Measurements from ENCODE around the gene OR52D1.

The OR52D1 gene

GRCh38 chr11:5499671-5500070 lies 11.2 kb downstream of the OR52D1 start:
- Mint-ChIP-seq H3K36me3 (ENCODE audit: insufficient read depth) (no peaks in the 10 kb centered on the region), H3K4me3 (no peak overlapping the region), H3K27ac (no peak overlapping the region), H3K9me3 (no peaks in the 10 kb centered on the region), H3K27me3 (peaks cover 15 to 20% of the 10 kb centered on the region in 2 donors), H3K4me1 (ENCODE audit: low read depth in 2 of 2) (no peaks in the 10 kb centered on the region)
- no peak for ATAC-seq (replicated peaks)
- DNase-seq = no peak

DNA sequence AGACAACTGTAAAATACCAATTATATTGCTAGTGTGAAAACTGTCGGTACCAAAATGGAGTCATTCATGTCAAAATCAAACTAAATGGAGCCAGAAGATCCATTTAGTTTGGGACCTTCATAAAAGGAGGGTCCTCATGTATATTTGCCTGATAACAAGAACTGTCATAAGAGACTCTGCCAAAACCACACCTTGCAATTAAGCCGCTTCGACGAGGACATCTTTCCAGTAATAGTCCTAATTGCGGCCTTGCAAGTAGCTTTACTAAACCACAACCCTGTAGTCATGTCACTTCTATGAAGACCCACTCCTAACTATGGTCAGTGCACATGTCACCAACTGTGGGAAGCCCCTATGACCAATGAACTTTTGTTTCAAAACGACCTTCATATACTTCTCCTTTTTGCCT lies 11.9 kb downstream of the OR52D1 start:
- no peaks in the 10 kb centered on the region for H3K4me1 Mint-ChIP-seq (ENCODE audit: low read depth in 2 of 2)
- peaks cover 15 to 24% of the 10 kb centered on the region in 2 donors for H3K27me3 Mint-ChIP-seq
- no peak overlapping the region for H3K27ac Mint-ChIP-seq
- no peak for DNase-seq
- H3K9me3 Mint-ChIP-seq = no peaks in the 10 kb centered on the region
- no peaks in the 10 kb centered on the region for H3K36me3 Mint-ChIP-seq (ENCODE audit: insufficient read depth)
- no peak for ATAC-seq (replicated peaks)
- H3K4me3 Mint-ChIP-seq = no peak overlapping the region

DNA sequence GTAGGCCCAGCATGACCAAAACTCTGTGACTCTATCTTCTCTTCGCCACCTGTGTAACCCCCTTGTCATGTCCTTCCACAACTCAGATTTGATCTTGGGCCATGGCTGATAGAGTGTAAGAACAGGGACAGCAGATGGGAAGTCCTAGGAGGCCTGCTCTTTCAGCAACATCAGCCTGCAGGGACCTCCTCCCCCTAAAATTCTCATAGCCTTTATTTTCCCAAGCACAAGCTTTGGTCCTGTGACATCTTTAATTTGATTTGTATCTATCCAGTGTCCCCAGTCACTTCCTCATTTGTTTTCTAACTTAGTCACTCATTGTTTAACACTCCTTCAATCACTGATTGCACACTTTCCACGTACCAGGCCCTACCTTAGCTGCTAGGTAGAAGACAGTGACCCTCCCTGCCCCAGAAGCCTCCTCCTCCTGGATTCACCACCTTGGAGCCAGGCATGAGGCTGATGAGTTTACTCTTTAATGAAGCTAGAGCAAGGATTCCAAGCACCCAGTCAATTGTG lies 16.0 kb downstream of the OR52D1 start:
- H3K27ac Mint-ChIP-seq = no peak overlapping the region
- ATAC-seq (replicated peaks) (no peak), DNase-seq (no peak)
- no peaks in the 10 kb centered on the region for H3K9me3 Mint-ChIP-seq
- no peaks in the 10 kb centered on the region for H3K4me1 Mint-ChIP-seq (ENCODE audit: low read depth in 2 of 2)
- no peak overlapping the region for H3K4me3 Mint-ChIP-seq
- no peaks in the 10 kb centered on the region for H3K36me3 Mint-ChIP-seq (ENCODE audit: insufficient read depth)
- peaks cover 34% of the 10 kb centered on the region in 2 donors for H3K27me3 Mint-ChIP-seq

GRCh38 chr11:5505363-5506048 lies 17.0 kb downstream of the OR52D1 start:
- no peaks in the 10 kb centered on the region for H3K36me3 Mint-ChIP-seq (ENCODE audit: insufficient read depth)
- H3K27me3 Mint-ChIP-seq = peaks cover 35 to 40% of the 10 kb centered on the region in 2 donors
- no peak for DNase-seq
- H3K4me1 Mint-ChIP-seq (ENCODE audit: low read depth in 2 of 2) = no peaks in the 10 kb centered on the region
- no peaks in the 10 kb centered on the region for H3K9me3 Mint-ChIP-seq
- no peak for ATAC-seq (replicated peaks)
- H3K27ac Mint-ChIP-seq = no peak overlapping the region
- H3K4me3 Mint-ChIP-seq = no peak overlapping the region

DNA sequence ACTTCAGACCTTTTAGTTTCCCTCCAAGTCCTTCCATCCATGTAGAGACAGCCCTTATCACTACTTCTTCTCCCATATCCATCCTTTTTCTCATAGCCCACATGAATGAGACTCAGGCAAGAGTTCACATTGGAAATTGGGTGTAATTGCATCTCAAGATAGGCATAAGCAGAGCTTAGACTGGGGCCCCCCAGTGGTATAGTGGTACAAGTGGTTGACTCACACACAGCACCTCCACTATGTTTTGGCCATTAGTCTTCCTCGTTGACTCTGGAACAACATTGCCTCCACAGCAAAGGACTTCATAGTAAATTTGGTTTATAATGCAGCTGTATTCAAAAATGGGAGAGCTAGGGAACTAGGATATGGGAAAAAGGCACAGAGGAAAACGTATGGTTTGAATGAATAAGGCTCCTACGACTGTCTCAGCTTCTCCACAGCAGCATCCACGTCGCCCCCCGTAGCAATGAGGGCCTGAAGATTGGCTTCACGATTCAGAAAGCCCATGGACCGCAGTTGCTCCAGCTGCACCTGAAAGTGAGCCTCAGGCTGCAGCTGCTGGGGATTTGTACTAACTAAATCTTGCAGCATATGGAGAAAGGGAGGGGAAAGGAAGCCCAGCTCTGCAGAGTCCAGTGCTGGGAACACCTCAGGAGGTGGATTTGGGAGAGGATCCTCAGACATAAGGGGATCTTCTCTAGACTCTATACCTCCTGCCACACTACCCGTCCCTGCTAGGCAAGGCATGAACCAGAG lies 18.9 kb downstream of the OR52D1 start:
- H3K9me3 Mint-ChIP-seq = no peaks in the 10 kb centered on the region

GRCh38 chr11:5507933-5508305 lies 19.4 kb downstream of the OR52D1 start:
- Mint-ChIP-seq H3K27me3 (peaks cover 17 to 32% of the 10 kb centered on the region in 2 donors), H3K36me3 (ENCODE audit: insufficient read depth) (no peaks in the 10 kb centered on the region), H3K9me3 (no peaks in the 10 kb centered on the region), H3K4me1 (ENCODE audit: low read depth in 2 of 2) (no peaks in the 10 kb centered on the region), H3K4me3 (no peak overlapping the region), H3K27ac (no peak overlapping the region)
- no peak for ATAC-seq (replicated peaks)
- DNase-seq = no peak

More for the DNA sequence above, 18.9 kb downstream of the OR52D1 start:
- no peaks in the 10 kb centered on the region for H3K4me1 Mint-ChIP-seq (ENCODE audit: low read depth in 2 of 2)
- no peak overlapping the region for H3K4me3 Mint-ChIP-seq
- ATAC-seq (replicated peaks) = no peak
- no peak overlapping the region for H3K27ac Mint-ChIP-seq
- H3K27me3 Mint-ChIP-seq = peaks cover 21 to 35% of the 10 kb centered on the region in 2 donors
- H3K36me3 Mint-ChIP-seq (ENCODE audit: insufficient read depth) = no peaks in the 10 kb centered on the region
- DNase-seq = no peak

DNA sequence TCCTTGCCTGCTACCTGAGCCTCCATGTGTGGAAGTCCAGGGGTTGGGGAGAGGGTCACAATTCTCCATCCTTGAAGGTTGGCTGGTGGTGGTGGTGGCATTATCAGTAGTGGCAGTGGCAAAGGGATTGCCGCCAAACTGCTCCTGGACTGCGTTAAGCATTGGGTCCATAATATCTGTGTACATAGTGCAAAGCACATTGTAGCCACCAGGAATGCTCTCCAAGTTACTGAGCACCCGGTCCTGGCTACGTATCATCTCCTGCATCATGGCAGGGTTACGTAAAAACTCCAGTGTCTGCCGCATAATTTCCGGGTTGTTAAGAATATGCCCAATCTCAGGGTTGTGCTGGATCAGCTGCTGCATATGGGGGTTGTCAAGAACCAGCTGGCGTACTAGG lies 20.1 kb downstream of the OR52D1 start:
- Mint-ChIP-seq H3K4me1 (ENCODE audit: low read depth in 2 of 2) (no peaks in the 10 kb centered on the region), H3K27me3 (peaks cover 17 to 32% of the 10 kb centered on the region in 2 donors), H3K36me3 (ENCODE audit: insufficient read depth) (no peaks in the 10 kb centered on the region), H3K9me3 (no peaks in the 10 kb centered on the region), H3K4me3 (no peak overlapping the region), H3K27ac (no peak overlapping the region)
- ATAC-seq (replicated peaks) (no peak), DNase-seq (no peak)

- DNase-seq = no peak
- Mint-ChIP-seq H3K4me3 (no peak within 1 kb of the TSS), H3K27me3 (peaks cover 14 to 32% of the 10 kb centered on the region in 2 donors), H3K27ac (no peak within 1 kb of the TSS), H3K36me3 (ENCODE audit: insufficient read depth) (no peaks in the 10 kb centered on the region), H3K4me1 (ENCODE audit: low read depth in 2 of 2) (no peaks in the 10 kb centered on the region), H3K9me3 (no peaks in the 10 kb centered on the region)
- ATAC-seq (replicated peaks) = no peak
These were observed 21.3 kb downstream of the OR52D1 start, which contains the start of gene UBQLN3 for GRCh38 chr11:5509803-5510202. UBQLN3 (minus strand) TSS chr11:5509957; CDS start chr11:5509558, 399 bp downstream.

DNA sequence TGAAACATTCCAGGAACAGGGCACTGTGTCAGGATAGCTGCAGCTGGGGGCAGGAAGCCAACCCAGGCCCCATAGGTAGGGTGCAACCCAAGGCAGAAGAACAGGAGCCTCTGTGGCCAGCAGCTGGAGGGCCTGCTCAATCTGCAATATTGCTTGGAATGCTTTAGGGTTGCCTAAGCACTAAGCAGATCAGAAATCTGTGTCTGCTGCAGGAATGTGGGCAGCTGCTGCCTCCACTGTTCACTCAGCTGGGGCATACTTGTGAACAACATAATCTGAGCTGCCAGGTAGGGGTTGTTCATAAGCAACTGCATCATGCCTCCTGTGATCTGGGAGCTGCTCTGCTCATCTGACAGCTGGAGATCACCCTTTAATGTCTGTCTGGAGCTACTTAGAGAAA lies 26.4 kb downstream of the OR52D1 start:
- ATAC-seq (replicated peaks) (no peak), DNase-seq (no peak)
- no peaks in the 10 kb centered on the region for H3K4me1 Mint-ChIP-seq (ENCODE audit: low read depth in 2 of 2)
- no peaks in the 10 kb centered on the region for H3K9me3 Mint-ChIP-seq
- no peak overlapping the region for H3K4me3 Mint-ChIP-seq
- peaks cover 0 to 10% of the 10 kb centered on the region in 2 donors for H3K27me3 Mint-ChIP-seq
- H3K27ac Mint-ChIP-seq = no peak overlapping the region
- H3K36me3 Mint-ChIP-seq (ENCODE audit: insufficient read depth) = no peaks in the 10 kb centered on the region

- no peak for DNase-seq
- H3K27me3 Mint-ChIP-seq = no peaks in the 10 kb centered on the region
- H3K27ac Mint-ChIP-seq = no peak within 1 kb of the TSS
- no peaks in the 10 kb centered on the region for H3K4me1 Mint-ChIP-seq (ENCODE audit: low read depth in 2 of 2)
- H3K4me3 Mint-ChIP-seq = no peak within 1 kb of the TSS
- no peak for ATAC-seq (replicated peaks)
- no peaks in the 10 kb centered on the region for H3K36me3 Mint-ChIP-seq (ENCODE audit: insufficient read depth)
- no peaks in the 10 kb centered on the region for H3K9me3 Mint-ChIP-seq
These were observed 28.1 kb downstream of the OR52D1 start, which contains the start of gene UBQLNL for GRCh38 chr11:5516599-5516998. UBQLNL (minus strand) TSS chr11:5516699; CDS start chr11:5516441, 258 bp downstream.

GRCh38 chr11:5521540-5521939 lies 33.1 kb downstream of the OR52D1 start:
- Mint-ChIP-seq H3K27me3 (peaks cover 11 to 12% of the 10 kb centered on the region in 2 donors), H3K27ac (no peak overlapping the region), H3K4me1 (ENCODE audit: low read depth in 2 of 2) (no peaks in the 10 kb centered on the region), H3K36me3 (ENCODE audit: insufficient read depth) (no peaks in the 10 kb centered on the region), H3K9me3 (no peaks in the 10 kb centered on the region), H3K4me3 (no peak overlapping the region)
- no peak for ATAC-seq (replicated peaks)
- no peak for DNase-seq

GRCh38 chr11:5522308-5522707 lies 33.8 kb downstream of the OR52D1 start:
- Mint-ChIP-seq H3K36me3 (ENCODE audit: insufficient read depth) (no peaks in the 10 kb centered on the region), H3K4me3 (no peak overlapping the region), H3K27me3 (peaks cover 15 to 20% of the 10 kb centered on the region in 2 donors), H3K9me3 (no peaks in the 10 kb centered on the region), H3K27ac (no peak overlapping the region), H3K4me1 (ENCODE audit: low read depth in 2 of 2) (no peaks in the 10 kb centered on the region)
- DNase-seq (no peak), ATAC-seq (replicated peaks) (no peak)

DNA sequence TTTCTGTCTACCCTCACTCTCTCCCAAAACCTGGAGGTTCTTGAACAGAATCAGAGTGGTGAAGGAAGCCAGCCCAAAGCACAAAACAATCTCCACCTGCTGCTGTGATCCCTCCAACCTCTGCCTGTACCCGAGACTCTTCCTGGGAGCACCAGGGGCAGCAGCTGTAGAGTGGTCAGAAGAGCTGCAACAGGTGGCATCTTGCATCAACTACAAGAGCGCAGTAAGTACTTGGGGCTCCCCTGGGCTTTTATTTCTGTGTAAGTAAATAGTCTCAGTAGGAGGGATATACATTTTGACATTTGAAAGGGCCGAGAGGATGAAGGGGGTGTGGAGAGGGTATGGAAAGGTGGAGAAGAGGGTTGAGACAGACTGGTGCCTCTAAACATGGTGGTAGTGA lies 36.3 kb downstream of the OR52D1 start:
- no peaks in the 10 kb centered on the region for H3K4me1 Mint-ChIP-seq (ENCODE audit: low read depth in 2 of 2)
- no peak overlapping the region for H3K4me3 Mint-ChIP-seq
- H3K27ac Mint-ChIP-seq = no peak overlapping the region
- ATAC-seq (replicated peaks) (no peak), DNase-seq (no peak)
- H3K9me3 Mint-ChIP-seq = no peaks in the 10 kb centered on the region
- H3K27me3 Mint-ChIP-seq = peaks cover 20 to 23% of the 10 kb centered on the region in 2 donors
- no peaks in the 10 kb centered on the region for H3K36me3 Mint-ChIP-seq (ENCODE audit: insufficient read depth)

DNA sequence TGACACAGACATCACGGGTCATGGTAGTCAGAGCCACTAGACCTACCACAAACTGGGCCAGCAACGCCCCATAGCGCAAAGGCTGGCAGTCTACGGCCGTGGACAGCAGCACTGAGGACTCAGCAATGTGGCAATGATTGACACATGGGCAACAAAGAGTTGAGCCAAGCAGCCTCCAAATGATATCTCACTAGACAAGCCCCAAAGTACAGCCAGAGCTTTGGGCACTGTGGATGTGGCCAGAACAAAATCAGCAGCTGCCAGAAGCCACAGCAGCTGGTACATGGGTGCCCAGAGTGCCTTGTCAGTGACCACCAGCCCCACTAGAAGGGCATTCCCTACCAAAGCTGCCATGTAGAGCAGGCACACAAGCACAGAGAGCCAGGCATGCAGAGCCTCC lies 39.2 kb downstream of the OR52D1 start:
- no peak for ATAC-seq (replicated peaks)
- H3K36me3 Mint-ChIP-seq (ENCODE audit: insufficient read depth) = no peaks in the 10 kb centered on the region
- H3K4me1 Mint-ChIP-seq (ENCODE audit: low read depth in 2 of 2) = no peaks in the 10 kb centered on the region
- DNase-seq = no peak
- H3K27ac Mint-ChIP-seq = no peak overlapping the region
- H3K9me3 Mint-ChIP-seq = no peaks in the 10 kb centered on the region
- H3K4me3 Mint-ChIP-seq = no peak overlapping the region
- peaks cover 31% of the 10 kb centered on the region in 2 donors for H3K27me3 Mint-ChIP-seq

Measured in effector memory CD8-positive, alpha-beta T cell (primary cell).